NCI-H524 treated with DMSO at 0.1 percent for 48 hours (cell line): ENCODE measurements around the gene DUOXA2.

Experiments used
- DNase-seq: peaks from one replicate; lab custom pipeline; 2025; lab: John Stamatoyannopoulos, UW

The DUOXA2 gene

DNA sequence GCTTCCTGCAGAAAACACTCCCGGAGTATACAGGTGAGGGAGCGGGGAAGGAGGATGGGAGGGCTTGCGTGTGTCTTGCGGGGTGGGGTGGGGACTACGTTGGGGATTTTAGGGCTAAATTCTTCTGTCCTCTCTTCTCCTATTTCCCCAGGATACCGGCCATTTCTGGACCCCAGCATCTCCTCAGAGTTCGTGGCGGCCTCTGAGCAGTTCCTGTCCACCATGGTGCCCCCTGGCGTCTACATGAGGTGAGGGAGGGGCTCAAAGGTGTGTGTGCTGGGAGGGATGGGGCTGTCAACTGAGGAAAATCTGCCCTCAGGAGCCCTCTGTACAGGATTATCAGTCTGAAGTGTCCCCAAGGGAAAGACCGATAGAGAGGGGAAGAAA is 22.2 kb downstream of the DUOXA2 start:
- no peak for DNase-seq

DNA sequence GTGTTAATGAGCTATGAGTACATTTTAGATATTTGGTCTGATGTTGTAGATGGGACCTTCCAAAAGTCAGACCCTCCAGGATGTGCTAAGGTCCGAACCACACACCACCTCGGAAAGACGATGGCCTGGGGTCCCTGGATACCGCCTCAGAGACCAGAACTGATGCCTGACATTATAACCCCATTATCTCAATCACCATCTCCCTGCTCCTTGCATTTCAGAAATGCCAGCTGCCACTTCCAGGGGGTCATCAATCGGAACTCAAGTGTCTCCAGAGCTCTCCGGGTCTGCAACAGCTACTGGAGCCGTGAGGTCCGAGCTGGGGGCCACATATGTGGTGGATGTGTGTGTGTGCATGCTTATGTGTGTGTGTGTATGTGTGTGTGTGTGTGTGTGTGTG is 23.6 kb downstream of the DUOXA2 start:
- no peak for DNase-seq

DNA sequence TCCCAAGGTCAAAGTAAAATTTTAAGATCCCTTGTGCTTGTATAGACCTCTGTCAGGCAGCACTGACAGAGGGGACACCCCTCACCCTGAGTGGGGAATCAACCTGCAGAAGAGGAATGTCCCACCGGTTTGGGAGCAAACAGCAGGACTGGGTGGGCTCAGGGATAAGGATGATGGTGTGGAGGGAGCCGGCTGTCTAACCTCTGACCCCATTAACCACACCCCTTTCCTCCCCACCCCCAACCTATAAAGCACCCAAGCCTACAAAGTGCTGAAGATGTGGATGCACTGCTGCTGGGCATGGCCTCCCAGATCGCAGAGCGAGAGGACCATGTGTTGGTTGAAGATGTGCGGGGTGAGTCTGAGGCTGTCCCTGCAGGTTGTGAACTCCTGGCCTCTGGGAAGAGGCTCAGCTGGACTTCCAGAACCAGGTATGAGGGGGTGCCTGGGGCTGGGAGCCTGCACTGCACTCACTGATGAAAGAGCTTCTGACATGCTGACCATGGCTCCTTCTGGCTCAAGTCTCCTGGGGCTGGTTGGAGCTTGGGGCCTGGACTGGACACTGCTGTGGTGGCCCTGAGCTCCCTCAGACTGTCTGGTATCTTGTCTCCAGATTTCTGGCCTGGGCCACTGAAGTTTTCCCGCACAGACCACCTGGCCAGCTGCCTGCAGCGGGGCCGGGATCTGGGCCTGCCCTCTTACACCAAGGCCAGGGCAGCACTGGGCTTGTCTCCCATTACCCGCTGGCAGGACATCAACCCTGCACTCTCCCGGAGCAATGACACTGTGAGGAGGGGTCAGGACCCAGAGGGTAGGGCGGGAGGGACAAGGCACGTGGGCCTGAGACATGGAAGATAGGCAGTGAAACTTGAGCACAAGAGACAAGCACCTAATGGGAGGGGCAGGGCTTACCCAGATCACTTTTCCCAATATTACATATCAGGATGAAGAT is 25.0 kb downstream of the DUOXA2 start:
- DNase-seq: no peak

DNA sequence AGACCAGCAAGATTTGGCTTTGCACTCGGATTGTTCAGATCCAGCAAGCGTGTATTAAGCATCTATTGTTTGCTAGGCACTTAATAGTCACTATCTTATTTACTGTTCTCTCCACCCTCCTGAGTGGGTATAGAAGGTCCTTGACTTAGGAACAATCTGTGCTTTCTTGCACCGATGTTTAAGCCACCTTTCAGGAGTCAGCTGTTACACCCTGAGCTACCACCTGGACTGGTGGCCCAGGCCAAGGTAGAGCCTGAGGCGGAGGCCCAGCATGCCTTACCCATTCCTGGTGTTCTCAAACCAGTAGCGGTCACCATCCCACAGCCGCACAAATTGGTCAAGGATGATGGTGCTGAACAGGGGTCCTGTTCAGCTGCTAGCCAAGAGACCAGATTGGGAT is 25.6 kb downstream of the DUOXA2 start:
- peak; percentile 56 for DNase-seq

DNA sequence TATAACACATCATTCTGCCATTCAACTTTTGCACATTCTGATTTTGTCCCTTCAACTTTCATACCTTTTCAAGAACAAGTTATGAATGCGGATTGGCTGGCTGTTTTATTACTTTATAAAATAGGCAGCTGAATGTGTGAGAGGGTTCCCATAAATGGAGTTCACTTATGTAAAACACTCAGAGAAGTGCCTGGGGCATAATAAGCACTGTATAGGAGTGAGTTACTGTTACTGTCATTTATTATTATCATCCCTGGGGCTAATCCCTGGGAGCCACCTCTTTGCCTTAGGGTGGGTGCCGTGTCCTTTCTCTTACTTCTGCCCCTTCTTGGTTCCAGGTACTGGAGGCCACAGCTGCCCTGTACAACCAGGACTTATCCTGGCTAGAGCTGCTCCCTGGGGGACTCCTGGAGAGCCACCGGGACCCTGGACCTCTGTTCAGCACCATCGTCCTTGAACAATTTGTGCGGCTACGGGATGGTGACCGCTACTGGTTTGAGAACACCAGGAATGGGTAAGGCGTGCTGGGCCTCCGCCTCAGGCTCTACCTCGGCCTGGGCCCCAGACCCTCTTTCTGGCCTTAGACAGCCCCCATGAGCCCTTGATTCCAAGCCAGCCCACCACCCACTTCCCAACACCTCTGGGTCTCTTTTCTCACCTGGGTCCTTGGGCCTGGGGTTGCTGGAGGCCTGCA is 26.6 kb downstream of the DUOXA2 start:
- DNase-seq: no peak

DNA sequence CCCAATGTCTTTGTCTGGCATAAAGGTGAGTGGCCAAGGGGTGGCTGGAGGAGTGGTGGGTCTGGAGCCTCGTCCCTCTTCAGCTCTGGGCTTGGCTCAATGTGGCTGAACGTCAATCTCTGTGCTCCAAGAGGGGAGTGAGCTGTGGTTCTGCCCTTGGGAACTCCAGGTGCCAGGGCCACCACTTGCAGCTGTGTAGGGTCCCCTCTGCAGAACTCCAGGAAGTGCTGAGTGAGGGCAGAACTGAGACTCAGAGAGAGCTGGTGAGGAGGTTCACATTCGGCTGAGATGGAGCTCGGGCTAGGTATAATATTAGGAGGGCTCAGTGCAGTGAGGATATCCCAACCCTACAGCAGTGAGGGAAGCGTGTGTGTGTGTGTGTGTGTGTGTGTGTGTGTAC is 27.3 kb downstream of the DUOXA2 start:
- DNase-seq: no peak

DNA sequence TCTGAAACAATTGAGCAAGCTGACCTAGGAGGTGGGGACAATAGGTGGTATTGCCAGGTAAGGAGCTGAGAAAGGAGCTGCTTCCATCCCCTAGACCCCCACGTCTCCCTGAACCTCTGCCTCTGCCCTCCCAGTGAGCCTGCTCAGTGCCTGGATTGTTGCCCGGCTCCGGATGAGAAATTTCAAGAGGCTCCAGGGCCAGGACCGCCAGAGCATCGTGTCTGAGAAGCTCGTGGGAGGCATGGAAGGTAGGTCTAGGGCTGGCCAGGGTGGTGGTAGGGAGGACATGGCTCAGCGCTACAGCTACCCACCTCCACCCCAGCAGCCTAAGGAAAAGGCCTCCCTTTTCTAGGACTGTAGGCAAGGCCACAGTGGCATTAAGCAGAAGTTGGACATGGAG is 28.9 kb downstream of the DUOXA2 start:
- DNase-seq: no peak

DNA sequence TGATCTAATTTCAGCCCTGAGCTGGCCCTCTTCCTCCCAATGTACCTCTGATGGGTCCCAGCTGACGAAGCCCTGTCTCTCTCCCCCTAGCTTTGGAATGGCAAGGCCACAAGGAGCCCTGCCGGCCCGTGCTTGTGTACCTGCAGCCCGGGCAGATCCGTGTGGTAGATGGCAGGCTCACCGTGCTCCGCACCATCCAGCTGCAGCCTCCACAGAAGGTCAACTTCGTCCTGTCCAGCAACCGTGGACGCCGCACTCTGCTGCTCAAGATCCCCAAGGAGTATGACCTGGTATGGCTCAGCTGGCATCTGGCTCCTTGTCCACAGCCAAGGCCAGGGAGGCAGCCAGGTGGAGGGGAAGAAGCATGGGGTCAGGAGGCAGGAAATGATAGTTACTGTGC is 29.8 kb downstream of the DUOXA2 start:
- DNase-seq: no peak

DNA sequence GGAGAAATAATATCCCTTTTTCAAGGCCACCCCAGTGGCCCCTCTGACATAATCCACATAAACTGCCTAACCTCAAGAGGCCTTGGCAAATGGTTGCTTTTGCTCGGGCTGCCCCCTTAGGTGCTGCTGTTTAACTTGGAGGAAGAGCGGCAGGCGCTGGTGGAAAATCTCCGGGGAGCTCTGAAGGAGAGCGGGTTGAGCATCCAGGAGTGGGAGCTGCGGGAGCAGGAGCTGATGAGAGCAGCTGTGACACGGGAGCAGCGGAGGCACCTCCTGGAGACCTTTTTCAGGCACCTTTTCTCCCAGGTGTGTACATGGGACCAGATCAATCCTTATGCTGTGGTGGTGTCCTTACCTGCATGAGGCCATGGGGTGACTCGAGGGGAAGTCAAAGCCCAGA is 30.6 kb downstream of the DUOXA2 start:
- DNase-seq: no peak

DNA sequence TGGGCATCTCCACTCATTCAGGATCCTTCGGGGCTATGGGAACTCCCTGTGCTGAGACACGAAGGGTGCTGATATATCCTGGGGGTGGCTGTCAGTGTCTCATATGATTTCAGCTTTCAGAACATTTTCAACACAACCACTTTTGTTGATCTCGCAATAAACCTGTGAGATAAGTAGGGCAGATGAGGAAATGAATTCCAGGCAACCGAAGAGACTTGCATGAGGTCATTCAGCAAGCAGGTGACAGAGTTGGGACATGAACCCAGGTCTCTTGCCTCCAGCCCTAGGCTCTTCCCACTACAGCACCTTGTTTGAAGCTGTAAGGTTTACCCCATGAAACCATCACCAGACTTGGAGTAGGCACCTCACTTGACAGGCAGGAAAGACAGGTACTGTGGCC is 32.3 kb downstream of the DUOXA2 start:
- DNase-seq: no peak

DNA sequence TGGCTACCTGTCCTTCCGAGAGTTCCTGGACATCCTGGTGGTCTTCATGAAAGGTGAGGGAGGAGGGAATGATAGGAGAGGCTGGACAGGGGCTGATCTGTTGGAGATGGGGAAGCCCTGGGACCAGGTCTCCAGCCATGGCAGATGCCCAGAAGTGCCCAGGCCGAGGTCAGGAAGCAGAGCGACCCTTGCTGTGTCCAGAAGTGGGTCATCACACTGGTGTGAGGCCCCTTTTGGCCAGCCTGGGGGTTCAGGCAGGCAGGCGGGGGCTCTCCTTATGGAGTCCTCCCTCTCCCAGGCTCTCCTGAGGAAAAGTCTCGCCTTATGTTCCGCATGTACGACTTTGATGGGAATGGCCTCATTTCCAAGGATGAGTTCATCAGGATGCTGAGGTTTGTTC is 33.5 kb downstream of the DUOXA2 start:
- DNase-seq: no peak

DNA sequence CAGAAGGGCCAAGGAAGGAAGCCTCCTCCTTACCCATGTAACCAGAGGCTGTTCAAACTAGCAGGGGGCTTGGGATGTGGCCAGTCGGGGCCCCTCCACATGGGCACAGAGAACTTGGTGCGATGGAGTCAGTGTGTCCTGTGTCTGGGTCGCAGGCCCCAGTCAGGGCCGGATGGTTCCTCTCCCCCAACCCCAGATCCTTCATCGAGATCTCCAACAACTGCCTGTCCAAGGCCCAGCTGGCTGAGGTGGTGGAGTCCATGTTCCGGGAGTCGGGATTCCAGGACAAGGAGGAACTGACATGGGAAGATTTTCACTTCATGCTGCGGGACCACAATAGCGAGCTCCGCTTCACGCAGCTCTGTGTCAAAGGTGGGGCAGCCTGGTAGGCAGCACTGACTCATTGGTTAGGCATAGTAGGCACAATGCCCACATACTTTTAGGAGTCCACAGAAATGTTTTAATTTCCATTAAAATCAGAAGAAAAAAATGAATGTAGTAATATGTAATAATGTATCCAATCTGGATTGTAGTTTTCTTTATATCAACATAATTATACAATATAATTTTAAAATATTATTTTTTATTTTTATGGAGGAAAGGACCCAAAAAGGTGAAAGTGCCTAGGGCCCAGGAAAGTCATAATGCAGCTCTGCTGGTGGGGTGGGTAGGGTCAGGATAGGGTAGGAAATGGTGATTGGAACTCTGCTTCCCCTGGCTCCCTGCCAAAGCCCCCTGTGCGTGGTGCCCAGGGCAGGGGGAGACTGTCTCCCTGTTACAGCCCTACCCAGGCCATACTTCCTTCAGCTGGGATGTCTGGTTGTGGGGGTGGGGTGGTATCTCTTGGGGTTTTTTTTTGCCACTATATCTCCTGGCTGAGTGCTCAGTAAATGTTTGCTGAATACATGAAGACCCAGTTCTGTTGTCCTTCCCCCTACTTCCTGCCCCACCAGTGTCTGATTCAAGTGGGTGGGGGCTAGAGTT is 34.2 kb downstream of the DUOXA2 start:
- DNase-seq: no peak

DNA sequence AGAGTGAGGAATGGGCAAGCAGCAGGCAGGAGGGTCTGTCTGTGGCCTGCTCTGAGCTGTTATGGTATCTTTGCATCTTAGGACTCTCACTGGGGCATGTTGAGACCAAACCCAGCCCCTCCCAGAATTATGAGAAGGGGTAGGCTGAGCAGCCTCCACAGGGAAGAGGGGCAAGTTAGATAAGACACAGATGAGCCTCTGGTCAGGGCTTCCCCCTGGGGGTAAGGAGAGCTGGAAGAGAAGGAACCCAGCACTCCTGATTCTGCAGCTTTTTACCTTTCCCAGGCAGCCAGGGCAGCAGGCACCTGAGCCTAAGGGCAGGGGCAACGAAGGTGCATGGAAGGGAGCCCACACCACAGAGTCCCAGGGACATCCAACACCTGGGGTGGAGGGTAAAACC is 34.9 kb downstream of the DUOXA2 start:
- no peak for DNase-seq

DNA sequence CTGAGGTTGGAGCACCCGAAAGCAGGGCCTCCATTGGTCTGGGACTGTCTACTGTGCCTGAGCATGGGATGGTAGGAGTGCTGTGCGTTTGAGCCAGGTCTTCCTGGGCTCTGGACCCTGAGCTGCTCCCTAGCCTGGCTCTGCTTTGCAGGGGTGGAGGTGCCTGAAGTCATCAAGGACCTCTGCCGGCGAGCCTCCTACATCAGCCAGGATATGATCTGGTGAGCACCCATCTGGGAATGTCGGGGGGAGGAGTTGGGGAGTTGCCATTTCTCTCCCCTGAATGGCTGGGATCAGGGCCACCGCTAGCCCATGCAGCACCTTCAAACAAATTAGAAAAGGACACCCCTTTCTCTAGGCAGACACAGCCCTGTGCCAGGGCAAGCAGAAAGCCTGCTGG is 36.4 kb downstream of the DUOXA2 start:
- no peak for DNase-seq

DNA sequence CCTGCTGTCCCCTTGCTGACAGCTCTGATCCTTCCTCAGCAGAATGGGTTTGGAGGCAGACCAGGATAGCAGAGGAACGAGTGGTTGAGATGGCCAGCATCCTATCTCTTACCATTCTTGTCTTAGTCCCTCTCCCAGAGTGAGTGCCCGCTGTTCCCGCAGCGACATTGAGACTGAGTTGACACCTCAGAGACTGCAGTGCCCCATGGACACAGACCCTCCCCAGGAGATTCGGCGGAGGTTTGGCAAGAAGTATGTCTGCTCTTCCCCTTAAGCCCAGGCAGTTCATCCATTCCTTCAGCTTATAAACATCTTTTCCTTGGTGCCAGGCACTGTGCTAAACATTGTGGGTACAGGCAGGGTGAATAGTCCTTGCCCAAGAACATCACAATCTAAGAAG is 36.9 kb downstream of the DUOXA2 start:
- DNase-seq: no peak

DNA sequence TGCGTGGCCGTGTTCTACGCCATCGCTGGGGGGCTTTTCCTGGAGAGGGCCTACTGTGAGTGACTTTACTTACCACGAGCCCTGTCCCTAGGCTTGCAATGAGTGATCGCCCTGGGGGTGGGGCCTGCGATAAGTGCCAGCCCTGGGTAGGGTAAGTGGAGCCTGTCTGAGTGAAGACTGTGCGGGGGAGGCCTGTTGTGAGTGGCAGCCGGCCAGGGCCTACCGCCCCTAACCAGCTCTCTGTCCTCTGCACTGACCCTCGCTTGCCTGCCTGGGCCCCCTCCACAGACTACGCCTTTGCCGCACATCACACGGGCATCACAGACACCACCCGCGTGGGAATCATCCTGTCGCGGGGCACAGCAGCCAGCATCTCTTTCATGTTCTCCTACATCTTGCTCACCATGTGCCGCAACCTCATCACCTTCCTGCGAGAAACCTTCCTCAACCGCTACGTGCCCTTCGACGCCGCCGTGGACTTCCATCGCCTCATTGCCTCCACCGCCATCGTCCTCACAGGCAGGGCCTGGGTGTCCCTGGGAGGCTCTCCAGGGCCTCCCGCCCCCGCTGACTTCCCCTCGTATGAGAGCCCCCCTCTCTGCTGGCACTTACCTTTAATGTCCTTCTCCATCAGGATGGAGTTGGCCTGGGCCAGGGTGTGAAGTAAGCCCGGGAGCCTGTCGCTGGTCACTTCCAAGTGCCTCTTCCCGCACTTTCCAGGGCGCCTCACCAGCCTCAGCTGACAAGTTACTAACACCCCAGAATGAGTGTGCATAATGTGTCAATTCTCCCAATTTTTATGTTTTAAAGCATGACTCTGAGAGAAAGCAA is 38.1 kb downstream of the DUOXA2 start:
- DNase-seq: no peak

DNA sequence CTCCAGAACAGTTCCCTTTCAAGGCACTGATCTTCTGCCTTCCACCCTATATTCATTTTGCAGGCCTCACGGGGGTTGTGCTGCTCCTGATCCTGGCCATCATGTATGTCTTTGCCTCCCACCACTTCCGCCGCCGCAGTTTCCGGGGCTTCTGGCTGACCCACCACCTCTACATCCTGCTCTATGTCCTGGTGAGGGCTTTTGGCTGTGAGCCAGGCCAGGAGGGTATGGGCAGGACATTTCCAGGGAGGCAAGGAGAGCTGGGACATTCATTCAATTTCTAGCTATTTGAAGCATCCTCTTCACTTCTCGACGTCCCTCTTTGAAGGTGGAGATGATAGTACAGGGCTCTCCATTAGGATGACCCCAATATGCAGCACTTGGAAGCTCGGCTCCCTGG is 41.6 kb downstream of the DUOXA2 start:
- no peak for DNase-seq

DNA sequence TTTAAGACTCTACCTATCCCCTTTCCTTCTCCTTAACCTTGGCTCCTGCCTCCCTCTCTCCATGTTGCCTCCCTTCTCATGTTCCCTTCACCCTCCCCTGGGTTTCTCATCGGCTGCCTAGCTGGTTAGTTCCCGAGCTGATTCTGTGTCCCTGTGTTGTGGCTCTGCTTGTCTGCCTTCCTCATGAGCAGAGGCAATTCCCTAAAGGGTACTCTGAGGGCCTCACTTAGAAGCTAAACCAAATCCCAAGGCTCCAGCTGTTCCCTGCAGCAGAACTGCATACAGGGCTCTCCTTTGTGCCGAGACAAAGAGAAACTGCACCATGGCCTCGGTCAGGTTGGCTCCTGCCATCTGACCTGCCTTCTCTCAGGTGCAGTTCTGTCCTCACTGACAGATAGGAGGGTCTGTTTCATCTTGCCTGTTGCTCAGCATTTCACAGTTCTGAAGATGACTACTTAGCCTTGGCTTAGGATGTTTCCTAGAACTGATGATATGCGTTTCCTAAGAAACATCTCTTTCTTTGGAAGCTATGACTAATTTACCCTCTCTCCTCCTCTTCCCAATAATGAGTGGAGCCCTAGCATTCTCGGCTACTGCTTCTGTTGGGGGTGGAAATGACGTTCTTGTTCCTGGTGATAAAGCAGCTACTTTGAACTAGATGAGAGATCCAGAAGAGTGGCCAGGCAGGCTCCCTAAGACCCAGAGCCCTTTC is 42.8 kb downstream of the DUOXA2 start:
- DNase-seq: peak; percentile 48

DNA sequence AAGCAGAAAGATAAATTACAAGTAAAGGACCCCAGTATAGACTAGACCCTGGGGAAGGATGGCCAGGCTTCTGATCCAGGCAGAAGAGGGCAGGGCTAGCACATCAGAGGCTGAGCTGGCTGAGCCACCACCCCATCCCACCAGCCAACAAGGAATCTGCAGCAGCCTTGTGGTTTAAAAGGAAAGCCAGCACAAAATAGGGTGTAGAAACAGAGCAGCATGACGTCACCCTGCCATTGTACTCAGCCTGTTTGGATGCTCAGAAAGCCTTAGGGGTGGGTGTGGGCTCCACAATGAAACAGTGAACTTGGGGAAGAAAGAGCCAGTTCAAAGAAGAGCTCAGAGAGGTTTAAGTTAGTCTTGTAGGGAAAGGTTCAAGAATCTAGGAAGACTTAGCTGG is 43.8 kb downstream of the DUOXA2 start:
- no peak for DNase-seq

DNA sequence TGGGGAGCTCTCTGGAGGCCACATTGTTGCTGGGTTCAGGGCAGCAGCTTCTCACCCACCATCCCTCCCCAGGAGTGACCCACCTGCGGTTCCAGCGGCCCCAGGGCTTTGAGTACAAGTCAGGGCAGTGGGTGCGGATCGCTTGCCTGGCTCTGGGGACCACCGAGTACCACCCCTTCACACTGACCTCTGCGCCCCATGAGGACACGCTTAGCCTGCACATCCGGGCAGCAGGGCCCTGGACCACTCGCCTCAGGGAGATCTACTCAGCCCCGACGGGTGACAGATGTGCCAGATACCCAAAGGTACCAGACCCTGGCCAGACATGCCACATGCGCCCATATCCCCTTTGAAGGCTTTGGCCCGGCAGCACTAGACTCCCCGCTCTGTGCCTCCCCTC is 47.5 kb downstream of the DUOXA2 start:
- no peak for DNase-seq
